MM.1S (cell line): ENCODE results near the gene CASP3.

ENCODE experiments used
- EZH2 ChIP-seq: fragments of 300-600 bp; sonication (generic); optimal IDR thresholded peaks from 2 replicates; pipeline ENCODE3; 2017; ENCODE audit warnings: low read depth, mild to moderate bottlenecking, antibody characterized with exemption, low read length, mixed read lengths
- TF ChIP-seq, protein P1 (sequence below): fragments of 300-600 bp; sonication (generic); IDR thresholded peaks from 2 replicates; pipeline ENCODE4 v1.5.1; 2016; ENCODE audit warnings: antibody characterized with exemption, low read length, mixed read lengths

- TF ChIP-seq, protein P1, sequence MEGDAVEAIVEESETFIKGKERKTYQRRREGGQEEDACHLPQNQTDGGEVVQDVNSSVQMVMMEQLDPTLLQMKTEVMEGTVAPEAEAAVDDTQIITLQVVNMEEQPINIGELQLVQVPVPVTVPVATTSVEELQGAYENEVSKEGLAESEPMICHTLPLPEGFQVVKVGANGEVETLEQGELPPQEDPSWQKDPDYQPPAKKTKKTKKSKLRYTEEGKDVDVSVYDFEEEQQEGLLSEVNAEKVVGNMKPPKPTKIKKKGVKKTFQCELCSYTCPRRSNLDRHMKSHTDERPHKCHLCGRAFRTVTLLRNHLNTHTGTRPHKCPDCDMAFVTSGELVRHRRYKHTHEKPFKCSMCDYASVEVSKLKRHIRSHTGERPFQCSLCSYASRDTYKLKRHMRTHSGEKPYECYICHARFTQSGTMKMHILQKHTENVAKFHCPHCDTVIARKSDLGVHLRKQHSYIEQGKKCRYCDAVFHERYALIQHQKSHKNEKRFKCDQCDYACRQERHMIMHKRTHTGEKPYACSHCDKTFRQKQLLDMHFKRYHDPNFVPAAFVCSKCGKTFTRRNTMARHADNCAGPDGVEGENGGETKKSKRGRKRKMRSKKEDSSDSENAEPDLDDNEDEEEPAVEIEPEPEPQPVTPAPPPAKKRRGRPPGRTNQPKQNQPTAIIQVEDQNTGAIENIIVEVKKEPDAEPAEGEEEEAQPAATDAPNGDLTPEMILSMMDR, result no peak
- no peak for TF ChIP-seq EZH2
Measured at GRCh38 chr4:184657144-184657543, 7.9 kb upstream of the CASP3 start.
